ENCODE data around the gene ASGR1.
"Not testable (repeated sequence)": the region's sequence is repeated elsewhere in the genome, so short reads cannot be mapped to it uniquely, and the experiment has no call there.

DNA sequence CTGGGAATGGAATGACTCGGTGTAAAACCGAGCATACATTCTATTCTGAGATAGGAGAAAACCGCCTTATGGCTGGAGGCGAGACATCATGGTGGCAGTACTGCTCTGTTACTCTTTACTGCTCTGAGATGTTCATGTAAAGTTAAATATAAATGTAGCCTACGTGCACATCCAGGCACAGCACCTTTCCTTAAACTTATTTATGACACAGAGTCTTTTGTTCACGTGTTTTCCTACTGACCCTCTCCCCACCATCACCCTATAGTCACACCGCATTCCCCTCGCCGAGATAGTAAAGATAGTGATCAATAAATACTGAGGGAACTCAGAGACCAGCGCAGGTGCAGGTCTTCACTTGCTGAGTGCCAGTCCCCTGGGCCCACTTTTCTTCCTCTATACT lies 19.6 kb downstream of the ASGR1 start:
- TF ChIP-seq, protein P1, sequence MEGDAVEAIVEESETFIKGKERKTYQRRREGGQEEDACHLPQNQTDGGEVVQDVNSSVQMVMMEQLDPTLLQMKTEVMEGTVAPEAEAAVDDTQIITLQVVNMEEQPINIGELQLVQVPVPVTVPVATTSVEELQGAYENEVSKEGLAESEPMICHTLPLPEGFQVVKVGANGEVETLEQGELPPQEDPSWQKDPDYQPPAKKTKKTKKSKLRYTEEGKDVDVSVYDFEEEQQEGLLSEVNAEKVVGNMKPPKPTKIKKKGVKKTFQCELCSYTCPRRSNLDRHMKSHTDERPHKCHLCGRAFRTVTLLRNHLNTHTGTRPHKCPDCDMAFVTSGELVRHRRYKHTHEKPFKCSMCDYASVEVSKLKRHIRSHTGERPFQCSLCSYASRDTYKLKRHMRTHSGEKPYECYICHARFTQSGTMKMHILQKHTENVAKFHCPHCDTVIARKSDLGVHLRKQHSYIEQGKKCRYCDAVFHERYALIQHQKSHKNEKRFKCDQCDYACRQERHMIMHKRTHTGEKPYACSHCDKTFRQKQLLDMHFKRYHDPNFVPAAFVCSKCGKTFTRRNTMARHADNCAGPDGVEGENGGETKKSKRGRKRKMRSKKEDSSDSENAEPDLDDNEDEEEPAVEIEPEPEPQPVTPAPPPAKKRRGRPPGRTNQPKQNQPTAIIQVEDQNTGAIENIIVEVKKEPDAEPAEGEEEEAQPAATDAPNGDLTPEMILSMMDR (IDR thresholded peaks at IDR 0.05): not testable (repeated sequence)
- TF ChIP-seq POLR2AphosphoS5 (IDR thresholded peaks at IDR 0.05; ENCODE audit: low read depth, low read length); SIN3A (IDR thresholded peaks at IDR 0.05; ENCODE audit: borderline replicate concordance, insufficient read depth, low read depth, low read length): not testable (repeated sequence)
- TF ChIP-seq, protein P2, sequence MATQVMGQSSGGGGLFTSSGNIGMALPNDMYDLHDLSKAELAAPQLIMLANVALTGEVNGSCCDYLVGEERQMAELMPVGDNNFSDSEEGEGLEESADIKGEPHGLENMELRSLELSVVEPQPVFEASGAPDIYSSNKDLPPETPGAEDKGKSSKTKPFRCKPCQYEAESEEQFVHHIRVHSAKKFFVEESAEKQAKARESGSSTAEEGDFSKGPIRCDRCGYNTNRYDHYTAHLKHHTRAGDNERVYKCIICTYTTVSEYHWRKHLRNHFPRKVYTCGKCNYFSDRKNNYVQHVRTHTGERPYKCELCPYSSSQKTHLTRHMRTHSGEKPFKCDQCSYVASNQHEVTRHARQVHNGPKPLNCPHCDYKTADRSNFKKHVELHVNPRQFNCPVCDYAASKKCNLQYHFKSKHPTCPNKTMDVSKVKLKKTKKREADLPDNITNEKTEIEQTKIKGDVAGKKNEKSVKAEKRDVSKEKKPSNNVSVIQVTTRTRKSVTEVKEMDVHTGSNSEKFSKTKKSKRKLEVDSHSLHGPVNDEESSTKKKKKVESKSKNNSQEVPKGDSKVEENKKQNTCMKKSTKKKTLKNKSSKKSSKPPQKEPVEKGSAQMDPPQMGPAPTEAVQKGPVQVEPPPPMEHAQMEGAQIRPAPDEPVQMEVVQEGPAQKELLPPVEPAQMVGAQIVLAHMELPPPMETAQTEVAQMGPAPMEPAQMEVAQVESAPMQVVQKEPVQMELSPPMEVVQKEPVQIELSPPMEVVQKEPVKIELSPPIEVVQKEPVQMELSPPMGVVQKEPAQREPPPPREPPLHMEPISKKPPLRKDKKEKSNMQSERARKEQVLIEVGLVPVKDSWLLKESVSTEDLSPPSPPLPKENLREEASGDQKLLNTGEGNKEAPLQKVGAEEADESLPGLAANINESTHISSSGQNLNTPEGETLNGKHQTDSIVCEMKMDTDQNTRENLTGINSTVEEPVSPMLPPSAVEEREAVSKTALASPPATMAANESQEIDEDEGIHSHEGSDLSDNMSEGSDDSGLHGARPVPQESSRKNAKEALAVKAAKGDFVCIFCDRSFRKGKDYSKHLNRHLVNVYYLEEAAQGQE (IDR thresholded peaks at IDR 0.05; ENCODE audit: insufficient read depth in 1 of 2, low read depth in 2 of 2, low read length in 1 of 2): not testable (repeated sequence)
